EH (cell line): Measurements from ENCODE around the gene DGKB.
A peak's percentile ranks its signal among the peaks of the same experiment; 100 is the strongest.

Source experiments
- DNase-seq: peaks from one replicate; pipeline ENCODE4 v3.0.0-alpha.2; 2015; ENCODE audit warnings: low read depth

The DGKB gene

GRCh38 chr7:14902589-14903067, at the start of gene DGKB:
TSS of gene DGKB (minus strand) at chr7:14902751.
- DNase-seq = peak; percentile 22

DNA sequence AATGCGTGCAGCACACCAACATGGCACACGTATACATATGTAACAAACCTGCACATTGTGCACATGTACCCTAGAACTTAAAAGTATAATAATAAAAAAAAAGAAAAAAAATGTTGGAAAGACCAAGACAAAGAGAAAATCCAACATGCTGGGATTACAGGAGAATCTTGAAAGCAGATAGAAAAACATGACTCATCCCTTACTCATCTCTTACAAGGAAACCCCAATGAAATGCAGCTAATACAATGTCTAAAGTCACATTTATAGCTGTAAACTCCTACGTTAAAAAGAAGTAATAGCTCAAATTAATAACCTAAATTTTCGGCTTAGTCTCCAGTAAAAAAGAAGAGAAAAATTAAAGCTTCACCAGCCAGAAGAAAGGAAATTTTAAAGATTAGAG, 47.5 kb upstream of the DGKB start:
- DNase-seq = peak; percentile 4

DNA sequence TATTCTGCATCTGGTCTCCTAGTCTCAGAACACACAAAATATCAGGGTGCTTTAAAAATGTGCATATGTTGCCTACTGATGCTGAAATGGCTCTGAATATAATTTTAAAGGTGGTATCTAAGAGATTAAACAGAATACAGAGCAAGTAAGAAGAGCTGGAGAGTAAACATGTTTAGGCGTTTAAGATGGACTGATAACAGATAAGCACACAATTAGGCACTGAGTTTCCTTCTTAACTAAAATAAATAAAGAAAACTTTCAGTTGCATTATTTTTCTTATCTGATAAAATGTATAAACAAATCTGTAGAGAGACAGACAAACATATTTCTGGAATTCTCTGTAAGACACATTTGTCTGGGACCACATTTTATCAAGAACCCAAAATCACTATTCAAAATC, 35.6 kb upstream of the DGKB start:
- no peak for DNase-seq

DNA sequence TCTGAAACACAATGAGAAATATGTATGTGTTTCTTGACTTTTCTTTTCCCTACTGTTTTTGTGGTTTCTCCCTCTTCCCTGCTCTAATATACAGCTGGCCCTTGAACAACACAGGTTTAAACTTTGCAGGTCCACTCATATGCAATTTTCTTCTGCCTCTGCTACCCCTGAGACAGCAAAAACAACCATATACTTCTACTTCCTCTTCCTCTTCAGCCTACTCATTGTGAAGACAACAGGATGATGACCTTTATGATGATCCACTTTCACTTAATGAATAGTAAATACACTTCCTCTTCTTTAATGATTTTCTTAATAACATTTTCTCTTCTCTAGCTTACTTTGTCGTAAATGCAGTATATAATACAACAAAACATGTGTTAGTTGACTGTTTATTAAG, 35.0 kb upstream of the DGKB start:
- no peak for DNase-seq

GRCh38 chr7:14936554-14936953, 34.0 kb upstream of the DGKB start:
- DNase-seq = peak; percentile 35

DNA sequence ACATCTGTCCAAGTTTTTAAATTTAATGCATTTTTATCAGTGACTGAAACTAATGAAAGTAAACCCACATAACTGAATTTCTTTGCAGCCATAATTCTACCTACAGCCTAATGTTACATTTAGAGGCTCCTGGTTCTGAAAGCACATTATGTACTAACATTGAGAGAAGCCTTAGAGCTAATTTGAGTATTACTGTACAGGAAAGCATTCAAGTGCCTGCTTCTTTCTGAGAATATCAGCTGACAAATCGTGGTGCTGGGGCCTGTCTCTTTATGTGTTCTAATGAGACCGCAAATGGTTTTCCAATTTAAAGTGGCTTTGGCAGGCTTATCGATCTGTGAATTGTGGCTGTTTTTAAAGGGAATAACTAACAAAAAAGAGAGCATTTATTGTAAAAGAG, 32.3 kb upstream of the DGKB start:
- DNase-seq = no peak

DNA sequence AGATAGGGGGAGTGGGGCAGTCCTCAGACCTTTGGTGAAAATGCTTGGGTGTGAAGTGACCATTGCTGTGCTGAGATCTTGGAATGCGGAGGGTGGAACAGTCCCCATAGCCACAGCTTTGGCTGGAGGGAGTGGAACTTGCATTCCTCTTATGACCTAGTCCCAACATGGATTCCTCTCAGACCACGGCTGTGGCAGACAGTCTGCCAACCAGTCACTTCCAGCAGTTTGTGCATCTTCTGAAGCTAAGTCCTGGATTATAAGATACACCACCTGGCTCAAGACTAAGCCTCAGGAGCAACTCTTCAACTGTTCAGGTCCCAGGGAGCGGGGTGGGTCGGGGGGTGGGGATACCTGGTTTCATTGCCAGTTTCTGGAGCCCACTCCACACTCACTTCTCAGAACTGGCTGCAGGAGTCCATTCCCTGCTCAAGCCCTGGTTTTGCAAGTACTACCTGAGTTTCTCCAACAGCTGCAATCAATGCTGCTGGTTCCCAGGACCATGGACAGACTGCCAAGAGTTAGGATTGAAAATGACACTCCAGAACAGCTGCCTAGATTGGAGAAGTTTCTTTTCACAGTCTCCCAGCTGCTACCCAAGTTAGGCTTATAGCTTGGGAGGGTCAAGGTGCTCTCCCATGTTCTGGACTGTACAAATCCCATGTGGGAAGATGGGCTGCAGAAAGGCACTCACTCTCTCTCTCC, 29.1 kb upstream of the DGKB start:
- no peak for DNase-seq

- peak; percentile 27 for DNase-seq
Measured at GRCh38 chr7:14924398-14924797, 21.8 kb upstream of the DGKB start.

- DNase-seq = no peak
Measured at GRCh38 chr7:14911077-14911476, 8.5 kb upstream of the DGKB start.

GRCh38 chr7:14908697-14909096, 6.1 kb upstream of the DGKB start:
- DNase-seq = no peak

- no peak for DNase-seq
Measured at GRCh38 chr7:14905764-14906163, 3.2 kb upstream of the DGKB start.

DNA sequence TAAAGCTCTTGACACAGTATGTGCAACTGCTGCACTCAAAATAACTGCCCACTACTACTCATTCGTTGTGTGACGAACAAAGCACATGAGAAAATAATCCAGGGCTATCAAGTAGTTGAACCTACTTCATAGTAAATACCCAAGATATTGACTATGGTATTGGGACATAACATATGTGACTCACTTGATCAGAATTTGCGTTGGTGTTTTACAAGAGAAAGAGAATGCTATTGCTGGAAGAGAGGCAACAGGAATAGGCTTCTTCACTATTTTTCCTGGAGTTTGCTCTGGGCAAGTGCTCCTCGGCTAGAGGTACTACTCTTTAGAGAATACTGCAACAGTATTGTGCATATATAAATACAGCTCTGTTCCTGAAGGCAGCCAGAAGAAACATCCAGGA, 2.5 kb downstream of the DGKB start:
- peak; percentile 2 for DNase-seq

- no peak for DNase-seq
Measured at GRCh38 chr7:14899030-14899429, 3.5 kb downstream of the DGKB start.

DNA sequence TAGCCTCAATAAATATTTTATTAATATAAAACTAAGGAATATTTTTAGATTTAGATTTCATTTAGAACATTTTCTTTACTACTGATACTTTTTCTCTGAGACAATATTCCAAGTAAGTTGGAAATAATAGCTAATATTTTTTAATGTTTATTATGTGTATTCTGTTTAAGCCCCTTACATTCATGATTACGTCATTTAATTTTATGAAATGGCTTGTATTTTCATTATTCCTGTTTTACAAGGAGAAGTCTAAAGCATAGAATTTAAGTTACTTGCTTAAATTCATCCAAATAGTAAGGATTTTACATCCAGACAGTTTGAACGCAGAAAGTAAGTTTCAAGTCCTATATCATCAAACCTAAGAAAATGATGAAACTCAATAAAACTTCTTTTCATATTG, 6.1 kb downstream of the DGKB start:
- no peak for DNase-seq

GRCh38 chr7:14894826-14895225, 7.7 kb downstream of the DGKB start:
- no peak for DNase-seq

DNA sequence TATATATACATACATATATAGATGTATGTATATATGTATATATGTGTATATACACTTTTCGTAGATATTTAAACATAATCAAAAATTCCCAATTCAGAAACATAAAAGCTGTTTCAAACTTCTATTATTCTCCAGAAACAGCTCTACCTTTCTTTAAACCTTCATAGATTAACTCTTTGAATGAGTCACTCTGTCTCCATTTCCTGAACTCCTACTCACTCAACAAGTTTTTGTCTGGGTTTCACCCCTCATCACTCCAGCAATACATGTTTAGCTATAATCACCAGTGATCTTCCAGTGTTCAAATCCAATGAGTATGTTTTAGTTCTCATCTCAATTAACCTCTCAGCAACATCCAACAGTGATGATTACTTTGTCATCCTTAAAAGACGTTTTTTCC, 9.6 kb downstream of the DGKB start:
- no peak for DNase-seq

DNA sequence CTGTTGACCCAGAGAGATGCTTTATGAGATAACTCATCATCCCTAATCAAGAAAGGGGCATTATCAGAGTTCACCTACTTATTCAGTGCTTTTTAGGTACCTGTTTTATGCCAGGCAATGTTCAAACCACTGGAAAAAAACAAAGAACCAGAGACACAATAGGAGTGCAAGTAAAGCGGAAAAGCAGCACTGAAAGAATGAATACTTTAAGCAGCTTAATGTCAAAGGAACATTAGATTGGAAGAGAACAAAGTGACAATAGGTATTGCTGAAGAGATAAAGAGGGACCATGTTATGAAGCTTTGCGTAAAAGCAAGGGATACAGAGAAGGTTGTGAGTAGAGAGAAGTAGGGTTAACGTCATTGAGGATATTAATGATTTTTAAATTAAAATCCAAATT, 11.3 kb downstream of the DGKB start:
- DNase-seq = no peak

DNA sequence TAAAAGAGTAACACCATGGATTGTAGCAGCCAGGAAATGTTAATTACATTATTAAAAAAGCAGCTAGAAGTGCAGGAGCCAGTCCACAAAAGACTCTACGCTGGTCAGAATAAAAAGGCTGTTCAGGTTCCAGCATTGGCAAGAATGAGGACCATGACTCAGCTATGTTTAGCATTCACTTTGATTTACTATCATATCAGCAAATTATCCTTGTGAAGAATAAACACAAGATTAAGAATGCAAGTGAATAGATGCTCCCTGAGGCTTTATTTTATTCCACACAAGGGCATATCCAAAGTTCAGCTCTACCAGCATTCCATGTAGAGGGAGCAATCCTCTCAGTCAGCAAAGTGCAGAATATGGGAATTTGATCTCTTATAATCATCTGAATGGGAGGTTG, 13.6 kb downstream of the DGKB start:
- DNase-seq = no peak

GRCh38 chr7:14886533-14886932, 16.0 kb downstream of the DGKB start:
- DNase-seq = no peak

DNA sequence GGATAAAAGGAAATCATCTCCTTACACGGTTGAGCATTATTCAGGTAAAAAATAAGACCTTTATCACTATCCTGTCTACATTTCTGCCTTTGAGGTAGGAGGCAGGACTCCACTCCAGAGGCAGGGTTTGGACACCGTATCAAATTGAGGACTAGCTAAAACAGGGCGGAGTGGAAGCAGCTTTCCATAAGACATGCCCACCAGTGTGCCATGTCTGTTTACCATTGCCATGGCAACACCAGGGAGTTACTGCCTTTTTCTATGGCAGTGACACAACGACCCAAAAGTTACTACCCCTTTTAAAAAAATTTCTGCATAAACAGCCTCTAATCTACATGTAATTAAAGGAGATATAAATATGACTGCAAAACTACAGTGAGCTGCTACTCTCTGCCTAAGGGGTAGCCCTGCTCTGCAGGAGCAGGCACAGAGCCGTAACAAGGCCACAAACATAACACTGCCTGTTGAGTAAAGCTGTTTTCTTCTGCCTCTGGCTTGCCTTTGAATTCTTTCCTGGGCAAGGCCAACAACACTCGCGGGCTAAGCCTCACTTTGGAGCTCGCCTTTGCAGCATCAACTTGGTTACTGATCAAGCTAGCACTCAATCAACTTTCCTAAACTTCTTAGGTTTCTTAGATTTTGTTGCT, 26.5 kb downstream of the DGKB start:
- no peak for DNase-seq

- DNase-seq = no peak
Measured at GRCh38 chr7:14871880-14872279, 30.7 kb downstream of the DGKB start.

GRCh38 chr7:14870394-14870793, 32.2 kb downstream of the DGKB start:
- DNase-seq = no peak

DNA sequence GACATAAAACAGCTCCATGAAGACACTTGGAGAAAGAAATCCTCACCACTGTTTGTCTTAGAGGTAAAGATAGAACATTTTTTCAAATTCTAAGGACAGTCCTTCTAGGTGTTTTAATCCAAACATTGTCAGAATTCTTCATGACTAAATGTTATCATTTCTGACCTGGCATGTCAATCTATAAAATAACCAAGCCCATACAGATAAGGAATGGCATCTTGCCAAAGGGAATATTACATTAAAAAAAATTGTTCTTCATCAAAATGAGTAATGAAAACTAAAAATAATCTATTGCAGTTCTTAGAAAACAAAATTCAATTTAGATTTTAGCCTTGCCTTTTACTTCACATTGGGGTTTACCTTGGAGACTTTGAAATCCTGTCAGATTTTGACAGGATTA, 33.6 kb downstream of the DGKB start:
- DNase-seq = no peak

- no peak for DNase-seq
Measured at GRCh38 chr7:14861456-14861855, 41.1 kb downstream of the DGKB start.
